Right kidney (tissue), 1 donor: ENCODE results near the gene RBPJL.
A peak's percentile ranks its signal among the peaks of the same experiment; 100 is the strongest.

Experiments used
- DNase-seq: peaks from one replicate; pipeline ENCODE4 v3.0.0-alpha.2; 2016

Gene RBPJL

GRCh38 chr20:45317826-45318225 is 11.2 kb downstream of the RBPJL start:
- DNase-seq, result no peak

- DNase-seq, result no peak
These were observed 11.8 kb downstream of the RBPJL start for GRCh38 chr20:45318386-45318939.

- DNase-seq, result no peak
These were observed 12.3 kb downstream of the RBPJL start for GRCh38 chr20:45318948-45319347.

GRCh38 chr20:45320948-45321595 is 14.4 kb downstream of the RBPJL start:
- DNase-seq, result no peak

- DNase-seq, result no peak
These were observed 16.3 kb downstream of the RBPJL start for GRCh38 chr20:45322952-45323383.

GRCh38 chr20:45323731-45324130 is 17.1 kb downstream of the RBPJL start:
- no peak for DNase-seq

- no peak for DNase-seq
These were observed 18.7 kb downstream of the RBPJL start for GRCh38 chr20:45325371-45325770.

- DNase-seq, result no peak
These were observed 21.8 kb downstream of the RBPJL start for GRCh38 chr20:45328451-45328850.

- DNase-seq, result no peak
These were observed 23.1 kb downstream of the RBPJL start for GRCh38 chr20:45329497-45330319.

- DNase-seq, result no peak
These were observed 23.8 kb downstream of the RBPJL start for GRCh38 chr20:45330476-45330875.

GRCh38 chr20:45336530-45337366 is 30.1 kb downstream of the RBPJL start:
- no peak for DNase-seq

- peak; percentile 61 for DNase-seq
These were observed 30.9 kb downstream of the RBPJL start for GRCh38 chr20:45337367-45338120.

GRCh38 chr20:45338121-45339030 is 31.7 kb downstream of the RBPJL start:
- no peak for DNase-seq

- no peak for DNase-seq
These were observed 32.4 kb downstream of the RBPJL start for GRCh38 chr20:45339084-45339483.

- no peak for DNase-seq
These were observed 33.2 kb downstream of the RBPJL start for GRCh38 chr20:45339799-45340198.

GRCh38 chr20:45340236-45340847 is 33.7 kb downstream of the RBPJL start:
- DNase-seq, result no peak

- no peak for DNase-seq
These were observed 34.3 kb downstream of the RBPJL start for GRCh38 chr20:45340951-45341350.

GRCh38 chr20:45341579-45341938 is 34.9 kb downstream of the RBPJL start:
- DNase-seq, result no peak

GRCh38 chr20:45341939-45342854 is 35.6 kb downstream of the RBPJL start:
- DNase-seq, result peak; percentile 61
